ENCODE data around the gene SLC44A3. TPM values are rescaled to one million over a fixed set of nuclear protein-coding genes. Genes with fewer than 3 reads are reported as not detected.

Gene SLC44A3
- total and polyA plus RNA-seq, 4 donors = 8.2 to 10.2 (median 8.6) TPM

DNA sequence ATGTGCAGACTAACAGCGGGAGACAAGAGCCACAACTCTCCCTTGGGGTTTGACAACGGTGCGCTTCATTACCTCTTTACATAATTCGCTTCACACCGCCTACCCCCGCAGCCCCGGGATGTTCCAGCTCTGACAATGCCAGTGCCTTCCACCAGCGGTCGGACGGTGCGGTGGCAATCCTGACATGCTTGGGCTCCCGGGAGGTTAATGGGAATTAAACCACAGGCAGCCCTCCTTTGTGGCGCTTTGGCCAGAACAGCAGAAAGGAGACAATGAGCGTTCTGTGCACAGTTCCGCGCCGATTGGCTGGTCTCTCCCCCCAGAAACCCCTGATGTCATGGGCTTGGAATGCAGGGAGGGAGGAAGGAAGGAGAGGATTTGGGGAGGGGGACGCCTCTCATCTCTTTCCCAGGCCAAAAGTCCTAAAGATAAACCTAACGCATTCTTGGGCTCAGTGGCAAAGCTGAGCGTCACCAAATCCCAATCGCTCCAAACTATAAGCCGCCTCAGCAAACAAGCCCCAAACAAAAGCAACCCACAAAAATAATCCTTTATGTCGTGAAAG is 105.5 kb downstream of the SLC44A3 start:
- Histone ChIP-seq H3K27me3 (ENCODE audit: control insufficient read depth, insufficient read depth, low read length) (no peaks in the 10 kb centered on the region), H3K4me3 (ENCODE audit: low read depth, low read length) (peak overlapping the region; percentile 90), H3K27ac (ENCODE audit: low read depth, low read length) (peak overlapping the region; percentile 100), H3K36me3 (ENCODE audit: control insufficient read depth, insufficient read depth, low read length) (no peaks in the 10 kb centered on the region), H3K9me3 (ENCODE audit: control insufficient read depth, insufficient read depth, low read length) (no peaks in the 10 kb centered on the region), H3K4me1 (ENCODE audit: control insufficient read depth, insufficient read depth, low read length) (peaks cover 24% of the 10 kb centered on the region)
- 0% methylated on average over 18 of the region's 23 CpGs for WGBS (ENCODE audit: insufficient coverage)
- peak; percentile 78 to 97 (median 86) for DNase-seq (ENCODE audit: low read depth in 4 of 6, low spot score in 6 of 6)

DNA sequence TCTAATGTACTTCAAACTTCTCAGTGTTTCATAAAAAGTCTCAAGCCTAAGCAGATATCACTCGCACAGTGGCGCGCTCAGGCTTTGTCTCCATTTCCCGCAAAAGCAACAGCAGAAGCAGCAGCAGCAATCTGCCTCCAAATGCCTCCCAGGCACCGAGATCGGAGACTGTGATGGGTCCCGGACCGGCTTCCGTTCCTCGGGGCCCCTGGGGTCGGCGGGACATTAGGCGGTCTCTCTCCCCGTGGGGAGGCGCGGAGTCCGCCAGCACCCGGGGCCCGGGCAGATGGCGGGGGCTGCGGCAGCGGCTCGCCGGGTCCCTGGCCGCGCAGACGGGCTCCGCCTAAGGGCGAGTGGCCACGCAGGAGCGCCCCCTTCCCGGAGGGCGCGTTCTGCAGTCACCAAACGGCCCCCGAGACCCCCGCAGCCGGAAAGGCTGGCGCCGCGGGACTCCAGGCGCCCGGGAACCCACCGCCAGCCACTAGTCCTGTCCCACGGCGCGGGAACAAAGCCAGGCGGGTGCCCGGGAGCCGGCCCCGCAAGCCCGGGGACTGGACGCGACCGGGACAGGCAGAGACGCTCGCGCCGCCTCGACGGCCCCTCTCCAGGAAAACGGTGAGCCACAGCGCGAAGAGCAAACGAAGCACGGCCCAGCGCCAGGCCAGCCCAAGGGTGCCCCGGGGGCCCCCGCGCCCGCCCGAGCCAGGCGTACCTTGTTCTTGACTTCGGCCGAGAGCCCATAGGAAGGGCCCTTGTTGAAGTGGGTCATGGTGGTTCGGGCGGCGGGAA is 106.2 kb downstream of the SLC44A3 start:
- under 1% methylated on average over 78 of the region's 78 CpGs for WGBS (ENCODE audit: insufficient coverage)
- Histone ChIP-seq H3K9me3 (ENCODE audit: control insufficient read depth, insufficient read depth, low read length) (no peaks in the 10 kb centered on the region), H3K27ac (ENCODE audit: low read depth, low read length) (peak overlapping the region; percentile 100), H3K36me3 (ENCODE audit: control insufficient read depth, insufficient read depth, low read length) (no peaks in the 10 kb centered on the region), H3K4me3 (ENCODE audit: low read depth, low read length) (peak overlapping the region; percentile 90), H3K4me1 (ENCODE audit: control insufficient read depth, insufficient read depth, low read length) (peaks cover 24% of the 10 kb centered on the region), H3K27me3 (ENCODE audit: control insufficient read depth, insufficient read depth, low read length) (no peaks in the 10 kb centered on the region)
- DNase-seq (ENCODE audit: low read depth in 4 of 6, low spot score in 6 of 6) = peak in 5 of 6 donors; percentile 29 to 85 (median 51)

DNA sequence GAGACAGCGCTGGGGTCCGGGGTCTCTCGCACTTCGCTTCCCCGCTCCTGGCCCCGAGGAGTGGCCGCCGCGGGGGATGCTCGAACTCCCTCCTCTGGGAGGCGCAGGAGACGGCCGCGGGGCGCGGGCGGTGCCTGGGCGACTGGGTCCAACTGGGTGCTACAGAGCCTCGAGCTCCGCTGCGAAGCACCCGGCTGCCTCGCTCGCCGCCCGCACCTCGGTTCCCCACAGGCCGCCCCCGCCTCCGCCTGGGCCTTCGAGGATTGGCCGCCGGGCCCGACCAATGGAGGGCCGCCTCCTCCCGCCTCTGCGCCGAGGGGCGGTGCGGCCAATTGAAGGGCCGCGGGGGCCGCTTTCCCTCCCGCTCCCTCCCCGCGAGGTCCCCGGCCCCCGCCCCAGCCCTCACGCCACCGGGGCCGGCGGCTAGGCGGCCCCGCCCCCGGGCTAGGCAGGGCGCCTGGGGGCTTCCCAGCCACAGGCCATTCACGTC is 106.8 kb downstream of the SLC44A3 start, which contains the start of gene CNN3:
Gene CNN3 (minus strand): TSS at position 196 of the 490 bp plus-strand sequence. CDS start 216 bp downstream, outside the sequence.
- WGBS (ENCODE audit: insufficient coverage) = under 1% methylated on average over 57 of the region's 57 CpGs
- H3K9me3 ChIP-seq (ENCODE audit: control insufficient read depth, insufficient read depth, low read length) = no peaks in the 10 kb centered on the region
- H3K27ac ChIP-seq (ENCODE audit: low read depth, low read length) = peak within 1 kb of the TSS; percentile 100
- peak within 1 kb of the TSS; percentile 90 for H3K4me3 ChIP-seq (ENCODE audit: low read depth, low read length)
- peaks cover 24% of the 10 kb centered on the region for H3K4me1 ChIP-seq (ENCODE audit: control insufficient read depth, insufficient read depth, low read length)
- H3K27me3 ChIP-seq (ENCODE audit: control insufficient read depth, insufficient read depth, low read length) = no peaks in the 10 kb centered on the region
- no peaks in the 10 kb centered on the region for H3K36me3 ChIP-seq (ENCODE audit: control insufficient read depth, insufficient read depth, low read length)
- peak; percentile 63 to 97 (median 86) for DNase-seq (ENCODE audit: low read depth in 4 of 6, low spot score in 6 of 6)

DNA sequence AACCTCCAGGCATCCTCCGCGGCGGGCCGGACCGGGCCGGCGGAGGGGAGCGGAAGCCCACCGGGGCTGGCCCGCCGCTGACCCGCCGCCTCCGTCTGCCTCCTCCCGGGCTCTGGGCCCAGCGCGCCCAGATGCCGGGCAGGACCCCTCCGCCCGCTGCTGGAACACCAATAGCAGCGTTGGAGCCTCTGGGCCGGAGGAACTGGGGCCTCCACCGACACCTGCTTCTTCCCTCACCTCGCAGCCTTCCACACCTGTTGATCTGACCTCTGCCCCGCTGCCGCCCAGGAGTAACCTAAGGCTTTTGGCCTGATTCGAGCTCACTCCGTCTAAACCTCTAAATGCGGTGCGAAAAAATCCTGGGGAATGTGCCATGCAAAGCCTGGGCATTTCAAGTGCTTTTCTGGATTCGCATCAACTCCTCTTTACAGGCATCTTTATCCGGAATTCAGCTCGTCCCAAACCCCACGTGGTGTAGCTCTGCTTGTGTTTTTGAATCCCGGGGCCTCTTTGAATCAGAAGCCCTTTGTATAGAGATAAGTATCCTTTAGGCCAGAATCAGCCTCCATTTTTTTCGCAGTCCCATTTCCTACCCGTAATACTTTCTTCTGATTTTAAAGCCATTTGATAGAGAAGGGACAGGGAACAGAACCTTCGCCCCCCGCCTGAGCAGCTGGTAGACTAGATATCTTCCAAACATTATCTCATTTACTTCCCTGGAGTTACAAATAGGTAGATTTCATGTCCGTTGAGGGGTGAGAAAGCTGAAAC is 107.4 kb downstream of the SLC44A3 start:
- DNase-seq (ENCODE audit: low read depth in 4 of 6, low spot score in 6 of 6) = peak in 5 of 6 donors; percentile 24 to 86 (median 55)

DNA sequence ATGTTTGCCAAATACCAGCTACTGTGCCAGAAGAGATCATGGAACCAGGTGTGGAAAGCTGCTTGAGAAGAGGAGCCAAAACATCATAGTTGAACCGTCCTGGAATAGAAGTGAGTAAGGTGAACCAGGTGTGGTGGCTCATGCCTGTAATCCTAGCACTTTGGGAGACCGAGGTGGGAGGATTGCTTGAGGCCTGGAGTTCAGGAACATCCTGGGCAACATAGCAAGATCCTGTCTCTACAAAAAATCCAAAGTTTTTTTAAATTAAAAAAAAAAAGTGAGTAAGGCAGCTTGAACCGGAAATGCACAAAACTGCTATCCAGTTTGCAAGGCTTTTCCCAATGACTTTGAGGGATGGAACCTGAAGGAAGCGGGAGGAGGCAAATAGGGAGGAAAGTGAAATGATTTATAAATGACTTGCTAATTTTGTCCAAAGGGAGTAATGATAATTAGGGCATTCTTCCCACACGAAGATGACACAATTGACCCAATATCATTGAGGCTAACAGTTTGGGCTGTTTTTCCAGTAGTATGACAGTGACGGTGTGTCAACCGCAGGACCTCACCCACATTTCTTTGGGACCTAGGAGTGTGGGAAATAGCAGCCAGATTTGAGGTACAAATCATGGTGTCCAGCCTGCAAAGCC is 108.3 kb downstream of the SLC44A3 start:
- no peak for DNase-seq (ENCODE audit: low read depth in 4 of 6, low spot score in 6 of 6)
- peak overlapping the region; percentile 97 for H3K27ac ChIP-seq (ENCODE audit: low read depth, low read length)
- 71% methylated on average over 4 of the region's 7 CpGs for WGBS (ENCODE audit: insufficient coverage)

More for the DNA sequence above, 107.4 kb downstream of the SLC44A3 start:
- Histone ChIP-seq H3K9me3 (ENCODE audit: control insufficient read depth, insufficient read depth, low read length) (no peaks in the 10 kb centered on the region), H3K4me1 (ENCODE audit: control insufficient read depth, insufficient read depth, low read length) (peaks cover 22% of the 10 kb centered on the region), H3K27ac (ENCODE audit: low read depth, low read length) (peak overlapping the region; percentile 97), H3K36me3 (ENCODE audit: control insufficient read depth, insufficient read depth, low read length) (peaks cover 4% of the 10 kb centered on the region), H3K27me3 (ENCODE audit: control insufficient read depth, insufficient read depth, low read length) (no peaks in the 10 kb centered on the region), H3K4me3 (ENCODE audit: low read depth, low read length) (peak overlapping the region; percentile 59)
- WGBS (ENCODE audit: insufficient coverage) = under 1% methylated on average over 30 of the region's 40 CpGs

DNA sequence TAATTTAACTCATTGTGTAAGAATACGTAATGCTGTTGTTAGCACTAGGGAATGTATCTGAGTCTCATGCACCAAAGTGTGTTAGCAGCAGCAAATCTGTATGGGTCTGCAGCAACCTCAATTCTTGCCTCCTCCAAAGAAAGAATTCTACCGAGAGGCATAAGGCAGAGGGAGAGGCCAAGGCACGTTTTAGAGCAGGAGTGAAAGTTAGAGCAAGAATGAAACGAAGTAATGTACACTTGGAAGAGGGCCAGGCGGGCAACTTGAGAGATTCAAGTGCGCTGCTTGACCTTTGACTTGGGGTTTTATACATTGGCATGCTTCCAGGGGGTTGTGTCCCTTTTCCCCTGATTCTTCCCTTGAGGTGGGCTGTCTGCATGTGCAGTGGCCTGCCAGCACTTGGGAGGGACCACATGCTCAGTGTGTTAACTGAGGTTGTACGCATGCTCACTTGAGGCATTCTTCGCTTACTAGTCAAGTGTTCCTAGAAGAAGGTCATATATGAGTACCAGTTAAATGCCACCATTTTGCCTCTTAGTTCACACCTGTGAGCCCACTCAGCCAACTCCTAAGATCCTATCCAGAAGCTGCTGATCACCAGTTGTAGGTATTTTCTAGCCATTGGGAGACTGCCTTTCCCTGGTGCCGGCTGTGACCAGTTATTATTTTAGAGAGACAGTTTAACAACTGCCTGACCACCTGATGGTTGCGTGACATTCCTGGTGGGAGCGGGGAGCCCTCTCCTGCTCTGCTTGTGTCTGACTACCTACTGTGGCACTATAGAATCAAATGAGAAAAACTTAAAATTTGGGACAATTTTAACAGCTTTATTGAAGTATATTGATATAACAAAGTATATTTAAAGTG is 109.4 kb downstream of the SLC44A3 start:
- H3K4me1 ChIP-seq (ENCODE audit: control insufficient read depth, insufficient read depth, low read length) = peaks cover 16% of the 10 kb centered on the region
- H3K36me3 ChIP-seq (ENCODE audit: control insufficient read depth, insufficient read depth, low read length) = peaks cover 4% of the 10 kb centered on the region
- peak in 2 of 6 donors; percentile 28 to 38 for DNase-seq (ENCODE audit: low read depth in 4 of 6, low spot score in 6 of 6)
- H3K4me3 ChIP-seq (ENCODE audit: low read depth, low read length) = no peak overlapping the region
- no peaks in the 10 kb centered on the region for H3K9me3 ChIP-seq (ENCODE audit: control insufficient read depth, insufficient read depth, low read length)
- 52% methylated on average over 7 of the region's 11 CpGs for WGBS (ENCODE audit: insufficient coverage)
- H3K27me3 ChIP-seq (ENCODE audit: control insufficient read depth, insufficient read depth, low read length) = no peaks in the 10 kb centered on the region
- peak overlapping the region; percentile 97 for H3K27ac ChIP-seq (ENCODE audit: low read depth, low read length)

More for the DNA sequence above, 108.3 kb downstream of the SLC44A3 start:
- no peaks in the 10 kb centered on the region for H3K27me3 ChIP-seq (ENCODE audit: control insufficient read depth, insufficient read depth, low read length)
- peak overlapping the region; percentile 59 for H3K4me3 ChIP-seq (ENCODE audit: low read depth, low read length)
- H3K9me3 ChIP-seq (ENCODE audit: control insufficient read depth, insufficient read depth, low read length) = no peaks in the 10 kb centered on the region
- peaks cover 22% of the 10 kb centered on the region for H3K4me1 ChIP-seq (ENCODE audit: control insufficient read depth, insufficient read depth, low read length)
- H3K36me3 ChIP-seq (ENCODE audit: control insufficient read depth, insufficient read depth, low read length) = peaks cover 4% of the 10 kb centered on the region

DNA sequence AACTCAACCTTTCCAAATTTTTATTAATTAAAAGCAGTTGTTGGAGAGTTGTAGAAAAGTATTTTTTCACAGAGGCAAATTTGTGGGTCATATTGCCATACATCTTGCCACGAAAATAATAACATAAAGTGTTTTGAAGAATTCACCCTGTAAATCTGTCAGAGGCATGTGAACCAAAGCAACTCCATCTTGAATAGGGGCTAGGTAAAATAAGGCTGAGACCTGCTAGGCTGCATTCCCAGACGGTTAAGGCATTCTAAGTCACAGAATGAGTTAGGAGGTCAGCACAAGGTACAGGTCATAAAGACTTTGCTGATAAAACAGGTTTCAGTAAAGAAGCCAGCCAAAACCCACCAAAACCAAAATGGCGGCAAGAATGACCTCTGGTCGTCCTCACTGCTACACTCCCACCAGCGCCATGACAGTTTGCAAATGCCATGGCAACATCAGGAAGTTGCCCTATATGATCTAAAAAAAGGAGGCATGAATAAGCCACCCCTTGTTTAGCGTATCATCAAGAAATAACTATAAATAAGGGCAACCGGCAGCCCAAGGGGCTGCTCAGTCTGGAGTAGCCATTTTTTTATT is 111.2 kb downstream of the SLC44A3 start:
- DNase-seq (ENCODE audit: low read depth in 4 of 6, low spot score in 6 of 6) = no peak

DNA sequence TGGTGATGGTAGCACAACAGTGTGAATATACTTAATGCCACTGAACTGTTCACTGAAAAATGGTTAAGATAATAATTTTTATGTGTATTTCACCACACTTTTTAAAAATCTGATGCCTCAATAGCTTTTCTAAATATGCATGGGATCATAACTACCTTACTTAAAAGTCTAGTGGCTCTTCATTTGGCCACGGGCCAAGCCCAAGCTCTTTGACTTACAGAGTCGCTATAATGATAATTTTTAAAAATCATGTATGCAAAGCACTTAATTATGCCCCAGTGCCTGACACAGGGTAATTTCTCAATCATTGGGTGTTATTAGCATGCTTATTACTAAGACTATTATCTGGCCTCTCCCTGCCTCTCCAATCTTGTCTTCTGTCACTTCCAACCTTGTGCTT is 114.4 kb downstream of the SLC44A3 start:
- peaks cover 4% of the 10 kb centered on the region for H3K36me3 ChIP-seq (ENCODE audit: control insufficient read depth, insufficient read depth, low read length)
- DNase-seq (ENCODE audit: low read depth in 4 of 6, low spot score in 6 of 6) = peak in 1 of 6 donors; percentile 41
- no CpG with 5 or more reads among the region's 2 CpGs for WGBS (ENCODE audit: insufficient coverage)
- H3K27me3 ChIP-seq (ENCODE audit: control insufficient read depth, insufficient read depth, low read length) = no peaks in the 10 kb centered on the region
- H3K4me1 ChIP-seq (ENCODE audit: control insufficient read depth, insufficient read depth, low read length) = peaks cover 6% of the 10 kb centered on the region
- no peak overlapping the region for H3K4me3 ChIP-seq (ENCODE audit: low read depth, low read length)
- no peaks in the 10 kb centered on the region for H3K9me3 ChIP-seq (ENCODE audit: control insufficient read depth, insufficient read depth, low read length)
- H3K27ac ChIP-seq (ENCODE audit: low read depth, low read length) = no peak overlapping the region

More for the DNA sequence above, 111.2 kb downstream of the SLC44A3 start:
- Histone ChIP-seq H3K4me1 (ENCODE audit: control insufficient read depth, insufficient read depth, low read length) (peaks cover 19% of the 10 kb centered on the region), H3K36me3 (ENCODE audit: control insufficient read depth, insufficient read depth, low read length) (peaks cover 4% of the 10 kb centered on the region), H3K27ac (ENCODE audit: low read depth, low read length) (no peak overlapping the region), H3K4me3 (ENCODE audit: low read depth, low read length) (no peak overlapping the region), H3K9me3 (ENCODE audit: control insufficient read depth, insufficient read depth, low read length) (no peaks in the 10 kb centered on the region), H3K27me3 (ENCODE audit: control insufficient read depth, insufficient read depth, low read length) (no peaks in the 10 kb centered on the region)
- 100% methylated on average over 1 of the region's 7 CpGs for WGBS (ENCODE audit: insufficient coverage)

All from spinal cord (tissue), 10 donors.